Psoas muscle (tissue), 8 donors: ENCODE data around the gene PILRA. TPM values are rescaled to one million over a fixed set of nuclear protein-coding genes. Genes with fewer than 3 reads are reported as not detected.

ENCODE experiments used
- ATAC-seq, 4 donors: fragments of 200-7000 bp; cut with Tn5 transposase; one replicate each; pipeline ENCODE4 v1.9.1; 2020; ENCODE audit warnings: moderate library complexity in 3 of 4, mild to moderate bottlenecking in 2 of 4
- DNase-seq, 2 donors: peaks; one replicate each; pipeline ENCODE4 v3.0.0-alpha.2; 2020
- H3K27ac ChIP-seq: fragments of 200-600 bp; one replicate; pipeline ENCODE4 v1.8.0; 2022
- H3K27me3 ChIP-seq, 3 donors: fragments of 200-600 bp in 1 of 3; one replicate each; pipeline versions ENCODE4 v1.6.1 to v1.8.0; 2013 to 2022; ENCODE audit warnings: low read length in 2 of 3, mild to moderate bottlenecking in 2 of 3, moderate library complexity in 1 of 3; ENCODE audit not compliant: insufficient read depth in 3 of 3
- H3K36me3 ChIP-seq, 2 donors: fragments of 200-600 bp in 1 of 2; one replicate each; pipeline versions ENCODE4 v1.6.1 to v1.8.0; 2013 to 2022; ENCODE audit warnings: low read depth in 1 of 2, mild to moderate bottlenecking in 1 of 2, moderate library complexity in 1 of 2; ENCODE audit not compliant: insufficient read depth in 1 of 2
- H3K4me1 ChIP-seq: fragments of 200-600 bp; one replicate; pipeline ENCODE4 v1.8.0; 2022
- H3K4me3 ChIP-seq: fragments of 200-600 bp; one replicate; pipeline ENCODE4 v1.8.0; 2022; ENCODE audit warnings: mild to moderate bottlenecking
- H3K9me3 ChIP-seq: fragments of 200-600 bp; one replicate; pipeline ENCODE4 v1.8.0; 2022
- whole genome bisulfite sequencing, 3 donors: extraction: QIAGEN DNeasy Blood & Tissue Kit; methylation state at CpG; one replicate each; pipeline versions ENCODE4 v1.1.6 to v1.1.7; 2013; 5-methylcytosine and 5-hydroxymethylcytosine counted together
- intact Hi-C, 2 donors: fragments of 100-400 bp; cut with DNase I; formaldehyde crosslinking; loops; one replicate each; pipeline versions ENCODE4 v1.11.0 to v1.14.2; 2022
- polyA plus RNA-seq, 3 donors: library from polyadenylated mRNA; stranded (reverse); fragments of 200-250 nt; gene quantifications; one replicate each; pipeline ENCODE4 v1.2.3, GENCODE V29; 2013
- total RNA-seq, 4 donors: library from RNA; stranded (reverse); fragmentation: NEBNext Ultra II Directional in 2 of 4; extraction: Animal tissue kit (Norgen Biotek cat#: 25700) in 2 of 4; gene quantifications; one replicate each; pipeline versions ENCODE4 v1.2.1 to v1.2.4, GENCODE V29; 2021 to 2023
- TF ChIP-seq, protein P1 (sequence below): fragments of 200-600 bp; IDR thresholded peaks from one replicate; pipeline ENCODE4 v1.8.0; 2022; ENCODE audit warnings: antibody characterized with exemption
- donor health status: healthy with polysubstance abuse.
- donor health status: DM: no; HTN: no; CAD: no; lungs with moderate emphysema.
- donor health status: Bipolar disorder and iron deficiency.
- donor health status: healthy.
- donor health status: DM: yes; HTN: yes; CAD: no.
- donor health status: DM: no; HTN: no; CAD: no.
- donor health status: DM: no; HTN: no; CAD: no.
- donor health status: DM: yes; HTN: yes; CAD: no.

PILRA gene
- total and polyA plus RNA-seq, 7 donors = 0.93 to 2.8 (median 2.3) TPM

DNA sequence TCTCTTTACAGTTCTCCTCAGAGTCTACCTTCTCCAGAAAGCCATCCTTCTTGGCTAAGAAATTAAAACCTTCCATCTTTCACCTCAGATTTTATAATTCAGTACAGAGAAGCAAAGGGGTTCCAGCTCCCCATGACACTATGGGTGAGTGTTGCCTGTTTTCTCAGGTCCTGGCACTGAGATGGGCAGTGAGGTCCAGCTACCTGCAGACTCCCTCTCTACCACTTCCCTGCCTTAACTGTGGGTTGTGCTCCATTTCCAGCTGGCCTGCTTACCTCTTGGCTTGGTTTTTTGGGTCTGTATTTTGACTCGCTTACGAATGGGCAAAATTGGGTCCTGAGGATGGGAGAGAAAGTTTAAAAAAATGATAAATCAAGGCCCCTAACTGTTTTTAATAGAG lies 29.0 kb downstream of the PILRA start:
- Histone ChIP-seq H3K9me3 (no peaks in the 10 kb centered on the region), H3K4me3 (no peak overlapping the region), H3K27me3 (no peaks in the 10 kb centered on the region), H3K4me1 (no peaks in the 10 kb centered on the region), H3K36me3 (peaks cover 0 to 11% of the 10 kb centered on the region in 2 donors), H3K27ac (no peak overlapping the region)
- WGBS, 3 donors = 96 to 100% (median 98%) methylated on average over 2 of the region's 2 CpGs
- intact Hi-C loops = no loop called here
- DNase-seq = no peak
- ATAC-seq = no peak
- TF ChIP-seq, protein P1, sequence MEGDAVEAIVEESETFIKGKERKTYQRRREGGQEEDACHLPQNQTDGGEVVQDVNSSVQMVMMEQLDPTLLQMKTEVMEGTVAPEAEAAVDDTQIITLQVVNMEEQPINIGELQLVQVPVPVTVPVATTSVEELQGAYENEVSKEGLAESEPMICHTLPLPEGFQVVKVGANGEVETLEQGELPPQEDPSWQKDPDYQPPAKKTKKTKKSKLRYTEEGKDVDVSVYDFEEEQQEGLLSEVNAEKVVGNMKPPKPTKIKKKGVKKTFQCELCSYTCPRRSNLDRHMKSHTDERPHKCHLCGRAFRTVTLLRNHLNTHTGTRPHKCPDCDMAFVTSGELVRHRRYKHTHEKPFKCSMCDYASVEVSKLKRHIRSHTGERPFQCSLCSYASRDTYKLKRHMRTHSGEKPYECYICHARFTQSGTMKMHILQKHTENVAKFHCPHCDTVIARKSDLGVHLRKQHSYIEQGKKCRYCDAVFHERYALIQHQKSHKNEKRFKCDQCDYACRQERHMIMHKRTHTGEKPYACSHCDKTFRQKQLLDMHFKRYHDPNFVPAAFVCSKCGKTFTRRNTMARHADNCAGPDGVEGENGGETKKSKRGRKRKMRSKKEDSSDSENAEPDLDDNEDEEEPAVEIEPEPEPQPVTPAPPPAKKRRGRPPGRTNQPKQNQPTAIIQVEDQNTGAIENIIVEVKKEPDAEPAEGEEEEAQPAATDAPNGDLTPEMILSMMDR = no peak

DNA sequence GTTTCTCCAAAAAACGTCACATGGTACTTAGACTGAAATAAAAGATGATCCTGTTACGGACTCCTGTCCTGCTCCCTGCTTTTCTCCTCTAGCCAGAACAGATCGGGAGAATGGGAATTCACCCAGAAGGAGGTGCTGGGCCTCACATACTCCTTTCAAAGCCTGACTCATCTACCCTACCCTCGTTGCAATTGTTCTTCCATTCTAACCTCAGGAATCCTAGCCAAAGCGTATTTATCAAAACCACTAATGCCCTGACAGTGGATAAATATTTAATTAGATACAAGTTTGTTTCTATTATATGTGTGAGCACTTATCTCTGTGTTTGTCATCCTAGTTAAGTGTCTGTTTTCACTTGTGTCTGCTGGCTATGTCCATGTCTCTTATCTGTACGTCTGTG lies 33.5 kb downstream of the PILRA start:
- ATAC-seq (no peak), DNase-seq (no peak)
- intact Hi-C loops = loop anchor here in 1 of 2 donors (2.0 kb wide), 1 partner anchor 60 kb away; no protein-coding TSS in a partner anchor
- TF ChIP-seq, protein P1 = no peak
- no peaks in the 10 kb centered on the region for H3K9me3 ChIP-seq
- no peaks in the 10 kb centered on the region for H3K4me1 ChIP-seq
- no peak overlapping the region for H3K27ac ChIP-seq
- no peak overlapping the region for H3K4me3 ChIP-seq
- 63 to 76% (median 66%) methylated on average over 6 of the region's 6 CpGs for WGBS, 3 donors
- H3K27me3 ChIP-seq = no peaks in the 10 kb centered on the region
- peaks cover 0 to 7% of the 10 kb centered on the region in 2 donors for H3K36me3 ChIP-seq

DNA sequence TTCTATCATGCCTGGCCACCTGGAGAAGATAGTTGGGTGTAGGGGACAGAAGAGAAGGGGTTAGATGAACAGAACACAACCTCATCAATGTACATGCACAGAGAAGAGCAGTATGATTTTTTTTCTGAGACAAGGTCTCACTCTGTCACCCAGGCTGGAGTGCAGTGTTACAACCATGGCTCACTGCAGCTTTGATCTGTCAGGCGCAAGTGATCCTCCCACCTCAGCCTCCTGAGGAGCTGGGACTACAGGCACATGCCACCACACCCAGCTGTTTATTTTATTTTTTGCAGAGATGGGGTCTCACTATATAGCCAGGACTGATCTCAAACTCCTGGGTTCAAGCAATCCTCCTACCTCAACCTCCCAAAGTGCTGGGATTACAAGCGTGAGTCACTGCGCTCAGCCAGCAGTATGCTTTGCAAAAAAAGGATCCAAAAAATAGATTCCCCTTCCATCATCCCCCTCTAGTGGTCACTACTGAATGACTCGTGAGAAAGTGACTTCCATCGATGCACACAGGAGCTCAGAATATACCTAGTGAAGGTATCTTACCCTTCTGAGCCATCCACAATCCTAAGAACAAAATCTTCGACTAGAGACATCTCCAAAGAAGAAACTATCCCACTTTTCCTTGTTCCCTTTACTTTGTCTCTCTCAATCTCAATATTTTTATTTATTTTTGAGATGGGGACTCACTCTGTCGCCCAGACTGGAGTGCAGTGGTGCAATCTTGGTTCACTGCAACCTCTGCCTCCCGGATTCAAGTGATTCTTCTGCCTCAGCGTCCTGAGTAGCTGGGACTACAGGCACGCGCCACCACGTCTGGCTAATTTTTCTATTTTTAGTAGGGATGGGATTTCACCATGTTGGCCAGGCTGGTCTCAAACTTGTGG lies 34.2 kb downstream of the PILRA start:
- ATAC-seq (peak; percentile 51 to 73 (median 56)), DNase-seq (no peak)
- 43 to 57% (median 44%) methylated on average over 12 of the region's 12 CpGs for WGBS, 3 donors
- Histone ChIP-seq H3K36me3 (peaks cover 0 to 7% of the 10 kb centered on the region in 2 donors), H3K27ac (no peak overlapping the region), H3K9me3 (no peaks in the 10 kb centered on the region), H3K4me3 (no peak overlapping the region), H3K4me1 (no peaks in the 10 kb centered on the region), H3K27me3 (no peaks in the 10 kb centered on the region)
- intact Hi-C loops = loop anchor here in 1 of 2 donors (2.0 kb wide), 1 partner anchor 61 kb away; no protein-coding TSS in a partner anchor
- TF ChIP-seq, protein P1 = peak; percentile 41

DNA sequence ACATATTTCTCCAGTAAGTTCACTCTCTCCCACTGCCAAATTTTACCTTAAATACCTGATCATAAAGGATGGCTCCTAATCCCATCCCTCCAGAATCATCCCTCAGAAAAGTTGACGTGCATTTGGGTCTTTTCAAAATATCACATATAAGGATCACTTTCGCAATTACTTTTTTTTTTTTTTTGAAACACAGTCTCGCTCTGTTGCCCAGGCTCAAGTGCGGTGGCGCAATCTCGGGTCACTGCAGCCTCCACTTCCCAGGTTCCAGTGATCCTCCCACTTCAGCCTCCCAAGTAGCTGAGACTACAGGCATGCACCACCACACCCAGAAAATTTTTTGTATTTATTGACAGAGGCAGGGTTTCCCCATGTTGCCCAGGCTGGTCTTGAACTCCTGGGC lies 37.8 kb downstream of the PILRA start:
- ATAC-seq (no peak), DNase-seq (no peak)
- WGBS, 3 donors = 92 to 94% (median 93%) methylated on average over 6 of the region's 6 CpGs
- Histone ChIP-seq H3K27me3 (no peaks in the 10 kb centered on the region), H3K36me3 (peaks cover 0 to 7% of the 10 kb centered on the region in 2 donors), H3K4me1 (no peaks in the 10 kb centered on the region), H3K27ac (no peak overlapping the region), H3K9me3 (no peaks in the 10 kb centered on the region), H3K4me3 (no peak overlapping the region)
- intact Hi-C loops = no loop called here
- TF ChIP-seq, protein P1 = no peak
